SU-DHL-6 (cell line): ENCODE measurements around the gene TIMM44.

Experiments used
- EZH2phosphoT487 ChIP-seq: fragments of 200-600 bp; sonication (generic), shearing (Covaris generic); conservative IDR thresholded peaks from 2 replicates; pipeline ENCODE4 v1.6.1; 2018; ENCODE audit warnings: mild to moderate bottlenecking, antibody characterized with exemption, low read length, moderate library complexity, mixed read lengths
- TF ChIP-seq, protein P1 (sequence below): fragments of 200-600 bp; sonication (generic); IDR thresholded peaks from one replicate; pipeline ENCODE4 v1.5.1; 2017; ENCODE audit warnings: antibody characterized with exemption, mild to moderate bottlenecking, low read length, moderate library complexity; ENCODE audit not compliant: insufficient read depth, poor library complexity, severe bottlenecking

DNA sequence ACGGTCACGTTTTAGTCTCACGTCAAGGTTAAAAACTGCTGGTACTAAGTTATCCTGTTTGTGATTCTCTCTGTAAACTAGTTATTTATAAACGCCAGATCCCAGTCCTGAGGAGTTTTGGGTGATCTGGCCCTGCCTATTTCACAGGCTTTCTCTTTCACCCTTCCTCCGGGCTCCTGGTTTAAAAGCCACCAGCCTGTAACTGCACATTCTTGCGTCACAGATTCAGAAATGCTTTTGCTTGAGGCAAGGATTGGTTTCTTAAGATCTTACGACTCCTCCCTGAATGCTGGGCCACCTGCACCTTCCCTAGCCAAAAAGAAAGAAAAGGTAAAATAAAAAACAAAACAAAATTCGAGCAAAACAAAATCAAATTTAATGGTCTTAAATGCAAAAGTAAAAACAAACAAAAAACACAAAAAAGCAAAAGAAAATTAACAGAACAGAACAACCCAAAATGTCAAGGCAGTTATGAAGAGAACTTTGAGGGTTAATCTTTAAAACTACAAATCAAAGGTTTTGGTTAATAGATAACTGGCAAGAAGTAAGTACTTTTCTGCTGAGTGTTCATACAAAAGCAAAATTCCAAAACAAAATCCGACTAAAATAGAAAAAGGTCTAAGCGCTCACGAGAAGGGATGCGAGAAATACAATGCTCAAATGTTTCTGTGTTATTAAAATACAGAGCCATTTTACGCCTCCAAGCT lies 18.6 kb upstream of the TIMM44 start:
- TF ChIP-seq, protein P1, sequence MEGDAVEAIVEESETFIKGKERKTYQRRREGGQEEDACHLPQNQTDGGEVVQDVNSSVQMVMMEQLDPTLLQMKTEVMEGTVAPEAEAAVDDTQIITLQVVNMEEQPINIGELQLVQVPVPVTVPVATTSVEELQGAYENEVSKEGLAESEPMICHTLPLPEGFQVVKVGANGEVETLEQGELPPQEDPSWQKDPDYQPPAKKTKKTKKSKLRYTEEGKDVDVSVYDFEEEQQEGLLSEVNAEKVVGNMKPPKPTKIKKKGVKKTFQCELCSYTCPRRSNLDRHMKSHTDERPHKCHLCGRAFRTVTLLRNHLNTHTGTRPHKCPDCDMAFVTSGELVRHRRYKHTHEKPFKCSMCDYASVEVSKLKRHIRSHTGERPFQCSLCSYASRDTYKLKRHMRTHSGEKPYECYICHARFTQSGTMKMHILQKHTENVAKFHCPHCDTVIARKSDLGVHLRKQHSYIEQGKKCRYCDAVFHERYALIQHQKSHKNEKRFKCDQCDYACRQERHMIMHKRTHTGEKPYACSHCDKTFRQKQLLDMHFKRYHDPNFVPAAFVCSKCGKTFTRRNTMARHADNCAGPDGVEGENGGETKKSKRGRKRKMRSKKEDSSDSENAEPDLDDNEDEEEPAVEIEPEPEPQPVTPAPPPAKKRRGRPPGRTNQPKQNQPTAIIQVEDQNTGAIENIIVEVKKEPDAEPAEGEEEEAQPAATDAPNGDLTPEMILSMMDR, result no peak
- no peak for TF ChIP-seq EZH2phosphoT487
